GM19395 (cell line): Measurements from ENCODE around the gene FBXO17.
"Not testable (repeated sequence)": the region's sequence is repeated elsewhere in the genome, so short reads cannot be mapped to it uniquely, and the experiment has no call there.

Experiments
- ATAC-seq: cut with Tn5 transposase; IDR thresholded peaks from one replicate; pipeline ENCODE4 v1.9.1; 2021; ENCODE audit warnings: mild to moderate bottlenecking, moderate library complexity; ENCODE audit not compliant: unreplicated experiment

The FBXO17 gene

GRCh38 chr19:38945562-38946228 is 29.8 kb downstream of the FBXO17 start:
- ATAC-seq, result no peak

GRCh38 chr19:38944981-38945506 is 30.5 kb downstream of the FBXO17 start:
- no peak for ATAC-seq

GRCh38 chr19:38942471-38943181 is 32.9 kb downstream of the FBXO17 start:
- no peak for ATAC-seq

- no peak for ATAC-seq
Measured at GRCh38 chr19:38941979-38942378, 33.6 kb downstream of the FBXO17 start.

GRCh38 chr19:38941466-38941865 is 34.1 kb downstream of the FBXO17 start:
- not testable (repeated sequence) for ATAC-seq

- ATAC-seq, result no peak
Measured at GRCh38 chr19:38939957-38940356, 35.6 kb downstream of the FBXO17 start.

GRCh38 chr19:38933544-38933943 is 42.0 kb downstream of the FBXO17 start:
- ATAC-seq, result no peak

- ATAC-seq, result no peak
Measured at GRCh38 chr19:38932425-38933179, 42.9 kb downstream of the FBXO17 start.

GRCh38 chr19:38931521-38931793 is 44.1 kb downstream of the FBXO17 start:
- no peak for ATAC-seq

- ATAC-seq, result peak; percentile 90
Measured at GRCh38 chr19:38930776-38931520, 44.6 kb downstream of the FBXO17 start, which contains the start of gene MRPS12. Gene MRPS12 (plus strand): TSS chr19:38930944. CDS start chr19:38931295, 351 bp downstream.

GRCh38 chr19:38929929-38930775 is 45.4 kb downstream of the FBXO17 start, which contains the start of gene SARS2:
Gene SARS2 (minus strand): TSS chr19:38930763. CDS start chr19:38930736, 27 bp downstream.
- peak; percentile 62 for ATAC-seq

GRCh38 chr19:38928391-38929001 is 47.0 kb downstream of the FBXO17 start:
- no peak for ATAC-seq

GRCh38 chr19:38924388-38924787 is 51.2 kb downstream of the FBXO17 start:
- no peak for ATAC-seq

GRCh38 chr19:38922482-38922881 is 53.1 kb downstream of the FBXO17 start:
- ATAC-seq, result no peak

GRCh38 chr19:38921420-38922274 is 53.9 kb downstream of the FBXO17 start:
- no peak for ATAC-seq

- no peak for ATAC-seq
Measured at GRCh38 chr19:38920602-38921419, 54.7 kb downstream of the FBXO17 start.

GRCh38 chr19:38919837-38920601 is 55.5 kb downstream of the FBXO17 start:
- no peak for ATAC-seq
